Thoracic aorta (tissue), 2 donors: ENCODE data around the gene SAGE1. TPM values are rescaled to one million over a fixed set of nuclear protein-coding genes. Genes with fewer than 3 reads are reported as not detected.
"Not testable (repeated sequence)": the region's sequence is repeated elsewhere in the genome, so short reads cannot be mapped to it uniquely, and the experiment has no call there.

Experiments used
- ATAC-seq: fragments of 150-250 bp; one replicate; pipeline ENCODE4 v1.8.0; 2017; ENCODE audit warnings: low read depth; ENCODE audit not compliant: insufficient number of reproducible peaks, low FRiP score
- DNase-seq: peaks from one replicate; pipeline ENCODE4 v3.0.0-alpha.2; 2020; ENCODE audit warnings: low spot score
- H3K27ac ChIP-seq, 2 donors: fragments of 200-600 bp; sonication (generic); 1 replicate in 1 of 2; 2 replicates in 1 of 2; pipeline ENCODE4 v1.5.1; 2016; ENCODE audit warnings: mild to moderate bottlenecking in 2 of 2, moderate library complexity in 2 of 2
- H3K27me3 ChIP-seq: fragments of 200-600 bp; sonication (generic); replicated peaks from 2 replicates; pipeline ENCODE4 v1.6.0; 2016; ENCODE audit warnings: mild to moderate bottlenecking; ENCODE audit not compliant: insufficient read depth
- H3K36me3 ChIP-seq: fragments of 200-600 bp; sonication (generic); one replicate; pipeline ENCODE4 v1.5.1; 2016
- H3K4me1 ChIP-seq, 2 donors: fragments of 200-600 bp; sonication (generic); 1 replicate in 1 of 2; 2 replicates in 1 of 2; pipeline versions ENCODE4 v1.5.1 to v1.6.0; 2016; ENCODE audit warnings: low read depth in 2 of 2, mild to moderate bottlenecking in 1 of 2; ENCODE audit not compliant: control insufficient read depth in 1 of 2
- H3K4me3 ChIP-seq: fragments of 200-600 bp; sonication (generic); 2 replicates; pipeline ENCODE4 v1.5.1; 2016; ENCODE audit warnings: mild to moderate bottlenecking
- H3K9me3 ChIP-seq: fragments of 200-600 bp; sonication (generic); 2 replicates; pipeline ENCODE4 v1.5.1; 2016
- CTCF ChIP-seq: fragments of 200-600 bp; sonication (generic); IDR thresholded peaks from one replicate; pipeline ENCODE4 v1.5.1; 2019; ENCODE audit warnings: antibody characterized with exemption
- total RNA-seq, 2 donors: library from RNA; depleted of rRNA; stranded (reverse); fragments of >200 nt; gene quantifications; one replicate each; pipeline versions ENCODE4 v1.1.0 to v1.2.3, GENCODE V29; 2016

The SAGE1 gene
- total RNA-seq, result not detected

- Histone ChIP-seq H3K36me3 (no peaks in the 10 kb centered on the region), H3K4me1 (no peaks in the 10 kb centered on the region), H3K27me3 (no peaks in the 10 kb centered on the region), H3K9me3 (no peaks in the 10 kb centered on the region), H3K4me3 (no peak within 1 kb of the TSS), H3K27ac (no peak within 1 kb of the TSS)
- TF ChIP-seq CTCF, result no peak
- ATAC-seq (no peak), DNase-seq (no peak)
Observed at GRCh38 chrX:135893294-135893817, at the start of gene SAGE1, which contains the start of gene CT45A10. Gene SAGE1 (plus strand): TSS chrX:135893716. CDS start chrX:135896243, 2,527 bp downstream. Gene CT45A10 (minus strand): TSS chrX:135893444. CDS start chrX:135885344, 8,100 bp downstream.

- H3K9me3 ChIP-seq, ATAC-seq, H3K36me3 ChIP-seq, H3K4me1 ChIP-seq, H3K27ac ChIP-seq, H3K4me3 ChIP-seq, H3K27me3 ChIP-seq, DNase-seq: not testable (repeated sequence)
Observed at GRCh38 chrX:135854438-135854837, 39.1 kb upstream of the SAGE1 start, which contains the start of gene CT45A8. Gene CT45A8 (minus strand): TSS chrX:135854538. CDS start chrX:135850783, 3,755 bp downstream.

- not testable (repeated sequence) for H3K27me3 ChIP-seq, ATAC-seq, DNase-seq, H3K4me3 ChIP-seq, H3K9me3 ChIP-seq, H3K4me1 ChIP-seq, H3K27ac ChIP-seq, H3K36me3 ChIP-seq
Observed at GRCh38 chrX:135871712-135872111, 21.8 kb upstream of the SAGE1 start, which contains the start of gene CT45A9. Gene CT45A9 (minus strand): TSS chrX:135871812. CDS start chrX:135868061, 3,751 bp downstream.

GRCh38 chrX:135882741-135883140 lies 10.8 kb upstream of the SAGE1 start:
- DNase-seq, H3K36me3 ChIP-seq, H3K4me1 ChIP-seq, H3K4me3 ChIP-seq, H3K9me3 ChIP-seq, ATAC-seq, H3K27ac ChIP-seq, H3K27me3 ChIP-seq: not testable (repeated sequence)

GRCh38 chrX:135888230-135888629 lies 5.3 kb upstream of the SAGE1 start:
- not testable (repeated sequence) for H3K36me3 ChIP-seq, H3K27ac ChIP-seq, H3K4me1 ChIP-seq, DNase-seq, H3K9me3 ChIP-seq, H3K27me3 ChIP-seq, ATAC-seq, H3K4me3 ChIP-seq

- not testable (repeated sequence) for H3K9me3 ChIP-seq, ATAC-seq, H3K36me3 ChIP-seq, DNase-seq, H3K27ac ChIP-seq, H3K4me3 ChIP-seq, H3K4me1 ChIP-seq, H3K27me3 ChIP-seq
Observed at GRCh38 chrX:135888976-135889375, 4.5 kb upstream of the SAGE1 start.

GRCh38 chrX:135890087-135890585 lies 3.4 kb upstream of the SAGE1 start:
- no peaks in the 10 kb centered on the region for H3K4me1 ChIP-seq
- TF ChIP-seq CTCF, result no peak
- H3K27me3 ChIP-seq, result no peaks in the 10 kb centered on the region
- no peak overlapping the region for H3K4me3 ChIP-seq
- no peak for DNase-seq
- no peaks in the 10 kb centered on the region for H3K9me3 ChIP-seq
- ATAC-seq, result no peak
- no peak overlapping the region for H3K27ac ChIP-seq
- no peaks in the 10 kb centered on the region for H3K36me3 ChIP-seq
